ENCODE results near the gene BICC1. TPM values are rescaled to one million over a fixed set of nuclear protein-coding genes. Genes with fewer than 3 reads are reported as not detected.

Gene BICC1
- total RNA-seq, 1 donor from 2014 or later: 1.1 TPM

DNA sequence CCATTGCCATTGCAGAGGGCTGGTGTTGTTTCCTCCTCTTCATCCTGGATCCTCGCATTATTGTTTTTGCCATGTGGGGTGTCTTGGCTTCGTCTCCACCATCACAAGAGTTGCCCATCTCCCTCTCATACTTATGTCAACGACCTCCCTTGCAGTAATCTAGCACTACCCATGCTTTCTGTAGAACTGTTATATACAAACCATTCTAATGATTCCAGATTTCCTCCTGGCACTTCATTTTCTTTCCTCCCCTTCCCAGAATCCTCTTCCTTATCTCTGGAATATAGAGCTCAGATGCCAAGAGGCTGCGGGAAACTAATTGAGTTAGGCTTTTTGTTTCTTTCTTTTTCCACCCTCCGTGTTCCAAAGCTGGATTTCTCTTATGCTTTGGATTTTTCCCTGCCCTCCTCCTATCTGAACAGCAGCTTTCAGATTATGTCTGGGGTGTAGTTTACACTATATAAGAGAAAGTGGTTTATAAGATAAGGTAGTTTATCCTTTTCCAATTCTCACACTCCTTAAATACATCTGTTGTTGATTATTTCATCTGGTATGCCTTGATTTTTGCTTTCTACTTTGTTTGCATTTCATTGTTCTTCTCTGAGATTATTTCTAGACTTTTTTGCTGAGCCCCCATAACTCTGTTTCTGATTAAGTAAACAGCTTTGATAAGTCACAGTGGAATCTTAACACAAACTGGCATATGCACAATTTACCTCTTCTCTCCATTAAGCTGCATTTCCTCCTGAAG, 264.1 kb downstream of the BICC1 start:
- Mint-ChIP-seq H3K4me1 (ENCODE audit: unreplicated experiment) (peaks cover 4% of the 10 kb centered on the region), H3K9me3 (ENCODE audit: unreplicated experiment) (no peaks in the 10 kb centered on the region), H3K4me3 (ENCODE audit: unreplicated experiment) (no peak overlapping the region), H3K27me3 (ENCODE audit: unreplicated experiment) (no peaks in the 10 kb centered on the region), H3K27ac (ENCODE audit: unreplicated experiment) (no peak overlapping the region), H3K36me3 (ENCODE audit: low read depth, unreplicated experiment) (no peaks in the 10 kb centered on the region)
- TF ChIP-seq, protein P1, sequence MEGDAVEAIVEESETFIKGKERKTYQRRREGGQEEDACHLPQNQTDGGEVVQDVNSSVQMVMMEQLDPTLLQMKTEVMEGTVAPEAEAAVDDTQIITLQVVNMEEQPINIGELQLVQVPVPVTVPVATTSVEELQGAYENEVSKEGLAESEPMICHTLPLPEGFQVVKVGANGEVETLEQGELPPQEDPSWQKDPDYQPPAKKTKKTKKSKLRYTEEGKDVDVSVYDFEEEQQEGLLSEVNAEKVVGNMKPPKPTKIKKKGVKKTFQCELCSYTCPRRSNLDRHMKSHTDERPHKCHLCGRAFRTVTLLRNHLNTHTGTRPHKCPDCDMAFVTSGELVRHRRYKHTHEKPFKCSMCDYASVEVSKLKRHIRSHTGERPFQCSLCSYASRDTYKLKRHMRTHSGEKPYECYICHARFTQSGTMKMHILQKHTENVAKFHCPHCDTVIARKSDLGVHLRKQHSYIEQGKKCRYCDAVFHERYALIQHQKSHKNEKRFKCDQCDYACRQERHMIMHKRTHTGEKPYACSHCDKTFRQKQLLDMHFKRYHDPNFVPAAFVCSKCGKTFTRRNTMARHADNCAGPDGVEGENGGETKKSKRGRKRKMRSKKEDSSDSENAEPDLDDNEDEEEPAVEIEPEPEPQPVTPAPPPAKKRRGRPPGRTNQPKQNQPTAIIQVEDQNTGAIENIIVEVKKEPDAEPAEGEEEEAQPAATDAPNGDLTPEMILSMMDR (IDR thresholded peaks at IDR 0.05; ENCODE audit: unreplicated experiment): no peak
- no peak for DNase-seq (ENCODE audit: low spot score)

DNA sequence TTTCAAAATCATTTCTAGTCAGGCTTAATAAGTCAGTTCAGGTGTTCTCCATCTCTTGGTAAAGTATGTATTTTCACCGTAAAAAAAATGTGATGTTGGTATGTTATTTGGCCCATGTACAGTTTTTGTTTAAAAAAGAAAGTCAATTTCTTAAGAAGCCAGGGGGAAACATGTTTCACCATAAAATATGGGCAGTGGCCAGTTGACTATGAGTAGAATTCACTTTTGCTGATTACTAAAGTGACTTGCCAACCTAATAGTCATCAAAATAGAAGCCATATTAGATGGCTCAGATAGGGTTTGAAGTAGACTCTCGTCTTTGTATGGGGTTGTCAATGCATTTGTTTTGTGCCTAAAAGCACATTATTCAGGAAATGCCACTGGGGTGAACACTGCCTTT, 266.3 kb downstream of the BICC1 start:
- no peaks in the 10 kb centered on the region for H3K9me3 Mint-ChIP-seq (ENCODE audit: unreplicated experiment)
- no peak overlapping the region for H3K27ac Mint-ChIP-seq (ENCODE audit: unreplicated experiment)
- H3K27me3 Mint-ChIP-seq (ENCODE audit: unreplicated experiment): no peaks in the 10 kb centered on the region
- TF ChIP-seq, protein P1 (IDR thresholded peaks at IDR 0.05; ENCODE audit: unreplicated experiment): no peak
- H3K4me1 Mint-ChIP-seq (ENCODE audit: unreplicated experiment): peaks cover 4% of the 10 kb centered on the region
- no peak overlapping the region for H3K4me3 Mint-ChIP-seq (ENCODE audit: unreplicated experiment)
- H3K36me3 Mint-ChIP-seq (ENCODE audit: low read depth, unreplicated experiment): no peaks in the 10 kb centered on the region
- no peak for DNase-seq (ENCODE audit: low spot score)

DNA sequence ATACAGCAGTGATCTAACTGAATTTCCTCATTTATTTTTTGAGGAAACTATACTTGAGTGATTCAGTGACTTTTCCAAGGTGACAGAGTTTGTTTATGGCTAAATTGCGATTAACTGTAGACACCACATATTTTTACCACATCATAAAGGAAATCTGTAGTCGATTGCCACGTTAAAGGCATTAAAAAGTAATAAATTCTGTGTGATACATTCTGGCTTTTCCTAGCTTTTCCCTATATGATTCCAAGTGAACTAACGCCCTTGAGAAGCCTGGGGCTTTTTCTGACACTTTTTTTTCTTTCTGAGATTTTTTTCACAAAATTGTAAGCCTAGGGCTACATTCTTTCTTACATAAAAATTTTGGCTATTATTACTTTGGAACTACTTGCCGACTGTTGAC, 266.9 kb downstream of the BICC1 start:
- Mint-ChIP-seq H3K36me3 (ENCODE audit: low read depth, unreplicated experiment) (no peaks in the 10 kb centered on the region), H3K4me3 (ENCODE audit: unreplicated experiment) (no peak overlapping the region), H3K9me3 (ENCODE audit: unreplicated experiment) (no peaks in the 10 kb centered on the region), H3K27ac (ENCODE audit: unreplicated experiment) (no peak overlapping the region), H3K27me3 (ENCODE audit: unreplicated experiment) (no peaks in the 10 kb centered on the region), H3K4me1 (ENCODE audit: unreplicated experiment) (peaks cover 4% of the 10 kb centered on the region)
- TF ChIP-seq, protein P1 (IDR thresholded peaks at IDR 0.05; ENCODE audit: unreplicated experiment): no peak
- DNase-seq (ENCODE audit: low spot score): no peak

DNA sequence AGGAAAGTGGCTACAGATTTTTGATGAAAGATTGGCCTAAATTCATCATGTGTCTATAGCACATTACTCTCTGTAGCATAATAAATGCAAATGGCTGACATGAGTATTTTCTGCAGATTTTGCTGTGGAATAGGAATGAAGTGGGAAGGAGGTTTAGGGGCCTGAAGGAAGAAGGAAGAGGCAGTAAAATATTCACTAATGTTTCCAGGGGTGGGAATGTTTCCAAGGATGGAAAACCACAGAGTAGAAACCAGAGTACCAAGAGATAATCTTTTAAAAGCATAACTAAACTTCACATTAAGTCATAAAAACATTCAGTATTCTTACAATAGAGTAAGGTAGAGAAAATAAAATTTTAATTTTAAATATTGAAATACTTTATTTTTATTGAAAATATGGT, 267.8 kb downstream of the BICC1 start:
- no peaks in the 10 kb centered on the region for H3K27me3 Mint-ChIP-seq (ENCODE audit: unreplicated experiment)
- H3K4me1 Mint-ChIP-seq (ENCODE audit: unreplicated experiment): peaks cover 4% of the 10 kb centered on the region
- no peak for DNase-seq (ENCODE audit: low spot score)
- H3K4me3 Mint-ChIP-seq (ENCODE audit: unreplicated experiment): no peak overlapping the region
- TF ChIP-seq, protein P1 (IDR thresholded peaks at IDR 0.05; ENCODE audit: unreplicated experiment): no peak
- H3K36me3 Mint-ChIP-seq (ENCODE audit: low read depth, unreplicated experiment): no peaks in the 10 kb centered on the region
- no peak overlapping the region for H3K27ac Mint-ChIP-seq (ENCODE audit: unreplicated experiment)
- H3K9me3 Mint-ChIP-seq (ENCODE audit: unreplicated experiment): no peaks in the 10 kb centered on the region

DNA sequence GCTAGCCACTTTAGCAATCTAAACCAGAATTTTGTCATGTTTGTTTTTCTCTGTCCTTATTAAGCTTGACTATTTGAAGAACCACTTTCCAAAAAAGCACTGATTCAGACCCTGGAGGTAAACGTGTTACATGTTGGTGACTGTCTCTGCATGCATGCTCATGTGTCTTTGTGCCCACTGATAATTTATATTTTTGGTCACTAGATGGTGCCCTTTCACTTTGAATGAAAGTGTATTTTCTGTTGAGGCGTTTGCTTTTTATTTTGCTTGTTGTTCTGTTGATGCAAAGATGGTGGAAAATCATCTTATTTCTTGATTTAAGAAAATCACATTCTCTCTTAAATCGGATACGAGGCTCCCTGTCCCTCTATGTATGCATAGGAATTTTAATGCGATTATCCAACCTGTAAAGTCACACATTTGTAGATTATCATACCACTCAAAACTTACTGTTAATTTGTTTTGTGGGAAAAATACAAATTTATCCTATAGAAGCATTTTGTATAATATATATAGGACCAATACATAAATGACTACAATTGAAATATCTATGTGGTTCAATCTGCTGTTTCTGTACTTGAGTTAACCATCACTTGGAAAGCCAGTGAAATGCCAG, 269.3 kb downstream of the BICC1 start:
- H3K4me1 Mint-ChIP-seq (ENCODE audit: unreplicated experiment): no peaks in the 10 kb centered on the region
- H3K27me3 Mint-ChIP-seq (ENCODE audit: unreplicated experiment): no peaks in the 10 kb centered on the region
- peak; percentile 30 for DNase-seq (ENCODE audit: low spot score)
- TF ChIP-seq, protein P1 (IDR thresholded peaks at IDR 0.05; ENCODE audit: unreplicated experiment): peak; percentile 74
- no peaks in the 10 kb centered on the region for H3K9me3 Mint-ChIP-seq (ENCODE audit: unreplicated experiment)
- no peaks in the 10 kb centered on the region for H3K36me3 Mint-ChIP-seq (ENCODE audit: low read depth, unreplicated experiment)
- H3K27ac Mint-ChIP-seq (ENCODE audit: unreplicated experiment): no peak overlapping the region
- no peak overlapping the region for H3K4me3 Mint-ChIP-seq (ENCODE audit: unreplicated experiment)
